Measurements from ENCODE around the gene MPRIP.

MPRIP gene

DNA sequence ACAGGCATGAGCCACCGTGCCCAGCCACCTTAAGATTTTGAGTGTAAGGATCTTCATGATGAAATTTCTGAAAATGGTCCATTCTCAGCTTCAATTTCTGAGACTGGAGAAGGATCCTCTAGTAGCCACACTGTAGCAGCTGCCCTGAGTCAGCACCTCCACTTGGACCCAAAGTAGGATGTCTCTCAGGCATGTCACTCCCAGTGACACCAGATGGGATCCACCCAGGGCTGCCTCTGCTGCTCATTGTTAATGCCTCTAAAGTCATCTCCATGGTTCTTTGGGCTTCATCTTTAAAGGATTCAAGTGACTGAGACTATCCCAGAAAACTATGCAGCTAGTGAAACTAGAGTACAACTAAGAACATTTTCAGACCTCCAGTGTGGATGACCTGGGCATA is 156.0 kb downstream of the MPRIP start:
- no peak overlapping the region for H3K4me3 ChIP-seq (ENCODE audit: low read depth, low read length)
- no peak for TF ChIP-seq CTCF (IDR thresholded peaks at IDR 0.05; ENCODE audit: control insufficient read depth, extremely low read depth, insufficient read depth)
- no peak for DNase-seq (ENCODE audit: low read depth)

GRCh38 chr17:17200311-17200710 is 158.1 kb downstream of the MPRIP start:
- no peak for DNase-seq (ENCODE audit: low read depth)
- no peak for TF ChIP-seq CTCF (IDR thresholded peaks at IDR 0.05; ENCODE audit: control insufficient read depth, extremely low read depth, insufficient read depth)
- no peak overlapping the region for H3K4me3 ChIP-seq (ENCODE audit: low read depth, low read length)

GRCh38 chr17:17200831-17201230 is 158.6 kb downstream of the MPRIP start:
- no peak for TF ChIP-seq CTCF (IDR thresholded peaks at IDR 0.05; ENCODE audit: control insufficient read depth, extremely low read depth, insufficient read depth)
- no peak overlapping the region for H3K4me3 ChIP-seq (ENCODE audit: low read depth, low read length)
- no peak for DNase-seq (ENCODE audit: low read depth)

GRCh38 chr17:17201271-17201670 is 159.0 kb downstream of the MPRIP start:
- DNase-seq (ENCODE audit: low read depth): peak; percentile 90
- TF ChIP-seq CTCF (IDR thresholded peaks at IDR 0.05; ENCODE audit: control insufficient read depth, extremely low read depth, insufficient read depth): no peak
- no peak overlapping the region for H3K4me3 ChIP-seq (ENCODE audit: low read depth, low read length)

GRCh38 chr17:17201907-17202306 is 159.7 kb downstream of the MPRIP start:
- no peak for DNase-seq (ENCODE audit: low read depth)
- H3K4me3 ChIP-seq (ENCODE audit: low read depth, low read length): no peak overlapping the region
- no peak for TF ChIP-seq CTCF (IDR thresholded peaks at IDR 0.05; ENCODE audit: control insufficient read depth, extremely low read depth, insufficient read depth)

DNA sequence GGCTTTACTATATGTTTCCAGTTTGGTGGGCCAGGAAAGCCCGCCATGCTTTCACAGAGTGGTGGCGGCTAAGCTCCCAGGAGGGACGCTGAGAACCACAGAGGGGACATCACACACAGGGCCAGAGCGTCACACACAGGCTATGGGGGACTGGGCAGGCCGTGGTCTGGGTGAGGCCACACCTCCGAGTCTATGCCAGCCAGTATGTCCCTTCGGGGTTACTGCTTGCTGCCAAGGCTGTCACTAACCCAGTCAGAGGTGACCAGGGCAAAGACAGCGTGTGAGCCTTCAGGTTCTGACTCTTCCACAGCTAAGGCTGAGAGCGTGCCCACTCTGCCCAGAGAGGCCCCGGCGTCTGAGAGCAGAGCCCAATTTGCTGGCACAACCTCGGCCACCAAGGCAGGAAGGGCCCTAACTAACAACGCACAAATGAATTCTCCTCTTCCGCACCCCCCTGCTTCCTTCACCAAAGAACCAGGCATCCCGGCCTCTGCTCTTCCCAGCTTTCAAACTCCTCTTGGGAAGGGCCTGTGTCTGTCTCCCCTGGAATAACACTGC is 161.0 kb downstream of the MPRIP start:
- TF ChIP-seq CTCF (IDR thresholded peaks at IDR 0.05; ENCODE audit: control insufficient read depth, extremely low read depth, insufficient read depth): no peak
- DNase-seq (ENCODE audit: low read depth): no peak
- no peak overlapping the region for H3K4me3 ChIP-seq (ENCODE audit: low read depth, low read length)

GRCh38 chr17:17204041-17204591 is 161.9 kb downstream of the MPRIP start:
- H3K4me3 ChIP-seq (ENCODE audit: low read depth, low read length): no peak overlapping the region
- TF ChIP-seq CTCF (IDR thresholded peaks at IDR 0.05; ENCODE audit: control insufficient read depth, extremely low read depth, insufficient read depth): no peak
- no peak for DNase-seq (ENCODE audit: low read depth)

Measured in LNCaP clone FGC (cell line).